ENCODE data around the gene S100A3. TPM values are rescaled to one million over a fixed set of nuclear protein-coding genes. Genes with fewer than 3 reads are reported as not detected.

The S100A3 gene
- total RNA-seq, 1 donor from 2014 or later = not detected

GRCh38 chr1:153537376-153537730, 11.7 kb downstream of the S100A3 start:
- intact Hi-C loops (cut with DNase I) = loop anchor here (10.0 kb wide), 1 partner anchor 237 kb away; the partner anchor contains the start of gene SLC27A3
- TF ChIP-seq CTCF (IDR thresholded peaks at IDR 0.05) = no peak

GRCh38 chr1:153536671-153537375, 12.2 kb downstream of the S100A3 start:
- Histone ChIP-seq H3K4me3 (peak overlapping the region; percentile 70 to 95), H3K27me3 (no peaks in the 10 kb centered on the region), H3K4me1 (peaks cover 5 to 27% of the 10 kb centered on the region in 2 donors), H3K9me3 (no peaks in the 10 kb centered on the region), H3K27ac (peak overlapping the region; percentile 98 to 100), H3K36me3 (no peaks in the 10 kb centered on the region)
- DNase-seq (ENCODE audit: low spot score in 2 of 2) = no peak
- TF ChIP-seq CTCF (IDR thresholded peaks at IDR 0.05) = no peak
- intact Hi-C loops (cut with DNase I) = loop anchor here (1.0 to 10.0 kb wide), 2 partner anchors 8 to 238 kb away; partner anchors contain the start of genes S100A4 and SLC27A3

More at GRCh38 chr1:153537376-153537730, 11.7 kb downstream of the S100A3 start:
- Histone ChIP-seq H3K27ac (peak overlapping the region; percentile 98 to 100), H3K4me3 (no peak overlapping the region), H3K27me3 (no peaks in the 10 kb centered on the region), H3K36me3 (no peaks in the 10 kb centered on the region), H3K4me1 (peaks cover 5 to 30% of the 10 kb centered on the region in 2 donors), H3K9me3 (no peaks in the 10 kb centered on the region)
- no peak for DNase-seq (ENCODE audit: low spot score in 2 of 2)

GRCh38 chr1:153536012-153536670, 12.9 kb downstream of the S100A3 start:
- H3K27me3 ChIP-seq = no peaks in the 10 kb centered on the region
- peaks cover 5 to 27% of the 10 kb centered on the region in 2 donors for H3K4me1 ChIP-seq
- intact Hi-C loops (cut with DNase I) = loop anchor here (1.0 to 10.0 kb wide), 2 partner anchors 9 to 239 kb away; partner anchors contain the start of genes S100A4 and SLC27A3
- H3K4me3 ChIP-seq = peak overlapping the region; percentile 70 to 95
- no peak for TF ChIP-seq CTCF (IDR thresholded peaks at IDR 0.05)
- peak overlapping the region; percentile 98 to 100 for H3K27ac ChIP-seq
- DNase-seq (ENCODE audit: low spot score in 2 of 2) = peak; percentile 80 to 95
- H3K36me3 ChIP-seq = no peaks in the 10 kb centered on the region
- no peaks in the 10 kb centered on the region for H3K9me3 ChIP-seq

GRCh38 chr1:153535242-153536011, 13.6 kb downstream of the S100A3 start, which contains the start of gene S100A6:
S100A6 (minus strand) TSS chr1:153535991; CDS start chr1:153535339, 652 bp downstream.
- H3K36me3 ChIP-seq = no peaks in the 10 kb centered on the region
- no peaks in the 10 kb centered on the region for H3K27me3 ChIP-seq
- peak within 1 kb of the TSS; percentile 70 to 95 for H3K4me3 ChIP-seq
- intact Hi-C loops (cut with DNase I) = loop anchor here (1.0 to 10.0 kb wide), 2 partner anchors 10 to 239 kb away; partner anchors contain the start of genes S100A4 and SLC27A3
- no peaks in the 10 kb centered on the region for H3K9me3 ChIP-seq
- peaks cover 5 to 27% of the 10 kb centered on the region in 2 donors for H3K4me1 ChIP-seq
- peak within 1 kb of the TSS; percentile 98 to 100 for H3K27ac ChIP-seq
- TF ChIP-seq CTCF (IDR thresholded peaks at IDR 0.05) = peak in 2 of 3 experiments; percentile 21 to 30
- DNase-seq (ENCODE audit: low spot score in 2 of 2) = peak in 1 of 2 donors; percentile 88

- Histone ChIP-seq H3K4me1 (peaks cover 5 to 27% of the 10 kb centered on the region in 2 donors), H3K27ac (peak overlapping the region; percentile 98 to 100)
- intact Hi-C loops (cut with DNase I) = loop anchor here (10.0 kb wide), 1 partner anchor 240 kb away; the partner anchor contains the start of gene SLC27A3
These were observed 14.2 kb downstream of the S100A3 start for GRCh38 chr1:153534925-153535241.

More at GRCh38 chr1:153534925-153535241, 14.2 kb downstream of the S100A3 start:
- H3K9me3 ChIP-seq = no peaks in the 10 kb centered on the region
- H3K4me3 ChIP-seq = peak overlapping the region; percentile 70 to 95
- DNase-seq (ENCODE audit: low spot score in 2 of 2) = no peak
- TF ChIP-seq CTCF (IDR thresholded peaks at IDR 0.05) = no peak
- H3K36me3 ChIP-seq = no peaks in the 10 kb centered on the region
- H3K27me3 ChIP-seq = no peaks in the 10 kb centered on the region

Data from ascending aorta (tissue), 2 donors.